ENCODE results near the gene PMM2.

The PMM2 gene

DNA sequence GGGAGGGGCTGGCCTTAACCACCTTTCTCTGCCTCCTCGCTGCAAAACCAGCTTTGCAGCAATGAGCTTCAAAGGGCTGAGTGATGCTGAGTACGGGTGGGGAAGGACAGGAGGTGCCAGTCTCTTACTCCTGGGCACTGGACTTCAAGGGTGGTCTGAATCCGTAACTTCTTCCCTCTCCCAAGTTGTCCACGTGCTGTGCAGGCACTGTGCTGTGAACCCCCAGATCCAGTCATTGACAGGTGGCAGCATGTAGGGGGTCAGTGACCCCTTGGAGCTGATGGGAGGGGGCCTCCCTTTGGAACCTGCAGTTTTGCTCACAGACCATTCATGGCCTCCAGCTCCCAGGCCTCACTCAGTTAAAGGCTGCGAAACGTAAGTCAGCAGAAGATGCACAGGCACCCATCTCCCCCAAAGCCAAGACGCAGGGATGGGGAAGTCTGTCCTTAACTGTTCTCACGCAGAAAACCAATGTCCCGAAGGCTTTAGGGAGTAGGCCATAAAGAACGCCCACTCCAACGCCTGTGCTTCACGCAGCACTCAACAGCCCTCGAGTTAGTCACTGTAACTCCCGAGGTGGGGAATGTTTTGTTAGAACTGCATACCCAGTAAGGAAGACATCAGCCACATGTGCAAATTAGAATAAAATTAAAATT lies 92.4 kb downstream of the PMM2 start:
- H3K27ac ChIP-seq: peak overlapping the region; percentile 1; the same call in 1 of the 2 replicates
- CTCF ChIA-PET: no interaction called here
- POLR2A ChIA-PET (ENCODE audit: low non-redundant PET): no interaction called here
- TF ChIP-seq, protein P1, sequence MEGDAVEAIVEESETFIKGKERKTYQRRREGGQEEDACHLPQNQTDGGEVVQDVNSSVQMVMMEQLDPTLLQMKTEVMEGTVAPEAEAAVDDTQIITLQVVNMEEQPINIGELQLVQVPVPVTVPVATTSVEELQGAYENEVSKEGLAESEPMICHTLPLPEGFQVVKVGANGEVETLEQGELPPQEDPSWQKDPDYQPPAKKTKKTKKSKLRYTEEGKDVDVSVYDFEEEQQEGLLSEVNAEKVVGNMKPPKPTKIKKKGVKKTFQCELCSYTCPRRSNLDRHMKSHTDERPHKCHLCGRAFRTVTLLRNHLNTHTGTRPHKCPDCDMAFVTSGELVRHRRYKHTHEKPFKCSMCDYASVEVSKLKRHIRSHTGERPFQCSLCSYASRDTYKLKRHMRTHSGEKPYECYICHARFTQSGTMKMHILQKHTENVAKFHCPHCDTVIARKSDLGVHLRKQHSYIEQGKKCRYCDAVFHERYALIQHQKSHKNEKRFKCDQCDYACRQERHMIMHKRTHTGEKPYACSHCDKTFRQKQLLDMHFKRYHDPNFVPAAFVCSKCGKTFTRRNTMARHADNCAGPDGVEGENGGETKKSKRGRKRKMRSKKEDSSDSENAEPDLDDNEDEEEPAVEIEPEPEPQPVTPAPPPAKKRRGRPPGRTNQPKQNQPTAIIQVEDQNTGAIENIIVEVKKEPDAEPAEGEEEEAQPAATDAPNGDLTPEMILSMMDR (conservative IDR thresholded peaks at IDR 0.05; ENCODE audit: low read depth): no peak
- DNase-seq (ENCODE audit: low spot score): no peak

- H3K27ac ChIP-seq: 0 out of 2 replicates have a peak overlapping the region, but pooled peaks have one; percentile 1
- ChIA-PET POLR2A (ENCODE audit: low non-redundant PET) (no interaction called here), CTCF (no interaction called here)
- TF ChIP-seq, protein P1 (conservative IDR thresholded peaks at IDR 0.05; ENCODE audit: low read depth): no peak
- no peak for DNase-seq (ENCODE audit: low spot score)
These were observed 92.9 kb downstream of the PMM2 start for GRCh38 chr16:8890549-8890921.

- H3K27ac ChIP-seq: no peak overlapping the region
- POLR2A ChIA-PET (ENCODE audit: low non-redundant PET): interaction anchor here (0.7 kb wide), 1 partner anchor 41 kb away, joined by 4 read pairs; no protein-coding TSS in a partner anchor
- DNase-seq (ENCODE audit: low spot score): no peak
- TF ChIP-seq, protein P1 (conservative IDR thresholded peaks at IDR 0.05; ENCODE audit: low read depth): no peak
- CTCF ChIA-PET: interaction anchor here (0.7 kb wide), 1 partner anchor 210 kb away, joined by 4 read pairs; no protein-coding TSS in a partner anchor
These were observed 94.5 kb downstream of the PMM2 start for GRCh38 chr16:8892101-8892575.

DNA sequence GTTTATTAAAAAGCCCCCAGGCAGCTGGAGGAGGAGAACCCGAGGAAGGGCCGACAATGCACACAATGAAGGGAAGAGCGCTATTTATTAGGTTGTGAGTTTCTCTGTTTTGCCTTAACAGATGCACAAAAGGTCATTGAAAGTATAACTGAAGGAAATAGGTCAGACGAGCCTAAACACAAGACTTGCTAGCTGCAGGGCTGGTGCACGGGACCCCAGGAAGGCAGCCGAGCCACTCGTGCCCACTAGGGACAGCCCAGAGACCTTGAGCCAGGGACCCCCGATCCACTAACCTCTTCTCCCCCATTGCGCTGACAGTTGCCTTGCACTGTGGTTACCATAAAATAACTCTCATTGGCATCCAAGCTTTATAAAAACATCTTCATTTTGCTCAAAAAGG lies 95.8 kb downstream of the PMM2 start:
- DNase-seq (ENCODE audit: low spot score): no peak
- ChIA-PET POLR2A (ENCODE audit: low non-redundant PET) (no interaction called here), CTCF (interaction anchor here (1.5 kb wide), 1 partner anchor 18 kb away, joined by 7 read pairs; no protein-coding TSS in a partner anchor)
- TF ChIP-seq, protein P1 (conservative IDR thresholded peaks at IDR 0.05; ENCODE audit: low read depth): no peak
- H3K27ac ChIP-seq: no peak overlapping the region

GRCh38 chr16:8893976-8894690 lies 96.5 kb downstream of the PMM2 start:
- ChIA-PET CTCF (interaction anchor here (1.5 kb wide), 1 partner anchor 17 kb away, joined by 7 read pairs; no protein-coding TSS in a partner anchor), POLR2A (ENCODE audit: low non-redundant PET) (no interaction called here)
- no peak for DNase-seq (ENCODE audit: low spot score)
- H3K27ac ChIP-seq: no peak overlapping the region
- TF ChIP-seq, protein P1 (conservative IDR thresholded peaks at IDR 0.05; ENCODE audit: low read depth): no peak

DNA sequence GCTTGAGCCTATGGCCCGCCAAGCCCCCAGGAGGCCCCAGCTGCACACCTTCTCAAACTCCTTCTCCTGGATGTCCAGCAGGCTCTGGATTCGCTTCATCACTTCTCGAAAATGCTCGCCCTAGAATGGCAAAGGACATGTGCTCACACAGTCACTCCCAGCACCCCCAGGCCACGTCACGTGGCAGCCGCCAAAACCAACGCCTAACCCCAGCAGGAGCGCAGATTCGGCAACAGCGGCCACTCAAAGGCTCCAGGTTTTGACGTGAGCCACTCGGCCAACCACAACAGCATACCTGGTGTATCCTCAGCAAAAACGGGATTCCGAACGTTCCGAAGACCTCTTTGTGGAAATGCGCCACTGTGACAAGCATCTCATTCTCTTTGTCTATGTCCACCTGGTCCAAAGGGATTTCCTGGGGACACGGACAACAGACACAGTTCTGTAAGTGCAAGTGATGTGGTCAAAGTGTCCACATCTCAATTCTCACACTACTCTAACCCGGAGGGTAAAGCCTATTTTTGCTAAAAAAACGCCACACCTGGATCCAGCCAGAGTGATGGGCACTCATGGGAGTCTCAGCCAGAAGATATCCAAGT lies 97.2 kb downstream of the PMM2 start:
- TF ChIP-seq, protein P1 (conservative IDR thresholded peaks at IDR 0.05; ENCODE audit: low read depth): no peak
- no peak overlapping the region for H3K27ac ChIP-seq
- ChIA-PET POLR2A (ENCODE audit: low non-redundant PET) (no interaction called here), CTCF (interaction anchor here (1.4 kb wide), 1 partner anchor 14 kb away, joined by 5 read pairs; no protein-coding TSS in a partner anchor)
- DNase-seq (ENCODE audit: low spot score): no peak

Measured in RWPE1 (cell line).